SK-N-SH (cell line): ENCODE data around the gene RGS6. TPM values are rescaled to one million over a fixed set of nuclear protein-coding genes. Genes with fewer than 3 reads are reported as not detected.

Experiments used
- CTCF ChIA-PET: fragments of 300-600, 350-600 bp; formaldehyde crosslinking; extraction: SDS; loops from one replicate; lab custom pipeline; 2021; lab: Yijun Ruan, JAX
- POLR2A ChIA-PET: fragments of 350-600 bp; sonication (Branson Sonifier 250); formaldehyde crosslinking; extraction: SDS; loops from one replicate; lab custom pipeline; 2020; ENCODE audit warnings: antibody characterized with exemption, inconsistent platforms; lab: Yijun Ruan, JAX
- DNase-seq: peaks from one replicate; pipeline ENCODE4 v3.0.0; 2012
- H2AFZ ChIP-seq: fragments of 200-600 bp; sonication (generic); 2 replicates; pipeline ENCODE4 v1.8.1; 2016; ENCODE audit warnings: antibody characterized with exemption, mild to moderate bottlenecking, low read depth
- H3F3A ChIP-seq: fragments of 200-600 bp; sonication (generic); replicated peaks from 2 replicates; pipeline ENCODE3; 2016; ENCODE audit warnings: antibody characterized with exemption, mild to moderate bottlenecking; ENCODE audit not compliant: insufficient read depth
- H3K27ac ChIP-seq, 2 experiments: fragments of 200-500 bp in 1 of 2; fragments of 200-600 bp in 1 of 2; sonication (Bioruptor generic) in 1 of 2; sonication (generic), shearing (Covaris generic) in 1 of 2; 2 replicates each; pipeline versions ENCODE4 v1.5.1 to v1.6.1; 2014 to 2016; ENCODE audit warnings: low read depth in 2 of 2, inconsistent platforms in 1 of 2, low read length in 1 of 2, mild to moderate bottlenecking in 1 of 2, mixed read lengths in 1 of 2
- H3K27me3 ChIP-seq: fragments of 200-600 bp; sonication (generic), shearing (Covaris generic); 2 replicates; pipeline ENCODE4 v1.6.1; 2016; ENCODE audit warnings: mixed run types; ENCODE audit not compliant: insufficient read depth
- H3K36me3 ChIP-seq, 2 experiments: fragments of 200-500 bp in 1 of 2; fragments of 200-600 bp in 1 of 2; sonication (Bioruptor generic) in 1 of 2; sonication (generic) in 1 of 2; replicated peaks in 1 of 2; 2 replicates each; pipeline versions ENCODE3 to v1.5.1; 2014 to 2016; ENCODE audit warnings: low read length in 1 of 2, mild to moderate bottlenecking in 1 of 2; ENCODE audit not compliant: insufficient read depth in 2 of 2, control insufficient read depth in 1 of 2
- H3K4me1 ChIP-seq, 2 experiments: fragments of 200-500 bp in 1 of 2; fragments of 200-600 bp in 1 of 2; sonication (Bioruptor generic) in 1 of 2; sonication (generic), shearing (Covaris generic) in 1 of 2; 2 replicates each; pipeline versions ENCODE4 v1.5.1 to v1.6.1; 2014 to 2016; ENCODE audit warnings: low read depth in 1 of 2, low read length in 1 of 2, mixed run types in 1 of 2; ENCODE audit not compliant: insufficient read depth in 2 of 2, control insufficient read depth in 1 of 2
- H3K4me2 ChIP-seq: fragments of 200-600 bp; sonication (generic), shearing (Covaris generic); 2 replicates; pipeline ENCODE4 v1.6.1; 2017; ENCODE audit warnings: mixed run types
- H3K4me3 ChIP-seq, 2 experiments: fragments of 200-500 bp in 1 of 2; fragments of 200-600 bp in 1 of 2; sonication (Bioruptor generic) in 1 of 2; sonication (generic), shearing (Covaris generic) in 1 of 2; 2 replicates each; pipeline versions ENCODE4 v1.5.1 to v1.8.1; 2014 to 2016; ENCODE audit warnings: low read depth in 2 of 2, inconsistent platforms in 1 of 2, low read length in 1 of 2, mild to moderate bottlenecking in 1 of 2, mixed read lengths in 1 of 2, moderate library complexity in 1 of 2
- H3K79me2 ChIP-seq: fragments of 200-600 bp; sonication (generic); 2 replicates; pipeline ENCODE4 v1.8.1; 2017; ENCODE audit warnings: mild to moderate bottlenecking; ENCODE audit not compliant: insufficient read depth
- H3K9ac ChIP-seq: fragments of 200-600 bp; sonication (generic); 2 replicates; pipeline ENCODE4 v1.6.1; 2017; ENCODE audit warnings: mixed run types
- H3K9me2 ChIP-seq: fragments of 200-600 bp; sonication (generic); 2 replicates; pipeline ENCODE4 v1.6.1; 2017; ENCODE audit warnings: mixed run types
- H3K9me3 ChIP-seq: fragments of 200-600 bp; sonication (generic); 2 replicates; pipeline ENCODE4 v1.6.1; 2017; ENCODE audit warnings: mixed run types, mild to moderate bottlenecking, moderate library complexity
- H4K20me1 ChIP-seq: fragments of 200-600 bp; sonication (generic); 2 replicates; pipeline ENCODE4 v1.6.1; 2017; ENCODE audit warnings: mild to moderate bottlenecking, mixed run types; ENCODE audit not compliant: insufficient read depth
- TEAD4 ChIP-seq: IDR thresholded peaks from 2 replicates; pipeline ENCODE4 v1.4.0; 2012; ENCODE audit warnings: mild to moderate bottlenecking, borderline replicate concordance; ENCODE audit not compliant: insufficient read depth
- WGBS: methylation state at CpG from one replicate; pipeline ENCODE4 v1.1.6; 2017; ENCODE audit warnings: low lambda C conversion rate; 5-methylcytosine and 5-hydroxymethylcytosine counted together
- polyA plus RNA-seq, 3 experiments: library from polyadenylated mRNA; depleted of rRNA; stranded (reverse); fragments of >200 nt; gene quantifications; 2 replicates each; pipeline ENCODE4 v1.2.3, GENCODE V29; 2012
- small RNA-seq, 7 experiments: library from RNA; depleted of rRNA; stranded (forward); fragments of <200 nt; gene quantifications; one replicate each; pipeline ENCODE3, GENCODE V24; 2012

Gene RGS6
- polyA plus RNA-seq, 1 of the 3 experiments (the other 2 are of a cell fraction) = not detected

DNA sequence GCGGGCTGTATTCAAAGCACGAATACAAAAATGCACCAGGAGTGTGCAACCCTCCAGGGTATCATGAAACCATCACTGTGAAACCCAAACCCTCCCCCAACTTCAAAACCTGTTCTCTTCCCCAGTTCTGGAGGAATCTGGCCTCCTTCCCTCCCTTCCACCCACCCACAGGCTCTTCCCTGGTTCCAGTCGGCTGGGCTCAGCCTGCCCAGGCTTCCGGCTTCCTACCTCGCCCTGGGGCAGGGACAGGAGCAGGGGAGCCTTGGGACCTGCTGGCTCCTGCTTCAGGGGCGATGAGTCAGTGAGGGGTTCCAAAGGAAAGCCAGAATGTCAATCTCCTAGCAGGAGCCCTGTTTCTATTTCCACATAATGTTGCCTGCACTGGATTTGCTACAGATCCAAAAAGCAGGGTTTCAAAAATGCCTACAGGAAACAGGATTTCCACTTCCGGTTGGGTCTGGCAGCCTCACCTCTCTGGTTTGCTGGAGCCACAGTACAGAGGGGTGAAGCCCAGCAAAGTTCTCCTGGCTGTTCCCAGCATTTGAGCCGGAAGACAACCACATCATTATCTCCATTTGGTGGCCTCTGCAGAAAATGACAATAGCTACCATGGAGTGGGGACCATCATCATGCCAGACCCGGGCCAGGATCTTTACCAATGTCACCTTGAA, 683.4 kb downstream of the RGS6 start:
- H3K9me2 ChIP-seq = no peaks in the 10 kb centered on the region
- POLR2A ChIA-PET = no interaction called here
- no peaks in the 10 kb centered on the region for H4K20me1 ChIP-seq
- no peak overlapping the region for H3K4me2 ChIP-seq
- peaks cover 9 to 22% of the 10 kb centered on the region in 2 experiments; a peak in 2 of 4 replicates for H3K4me1 ChIP-seq
- H3F3A ChIP-seq = no peaks in the 10 kb centered on the region
- no peak for TF ChIP-seq TEAD4
- TF ChIP-seq, all 33 proteins: peak for 0
- H3K79me2 ChIP-seq = no peaks in the 10 kb centered on the region
- H3K4me3 ChIP-seq = no peak overlapping the region
- H3K27me3 ChIP-seq = no peaks in the 10 kb centered on the region
- no peak for DNase-seq
- H3K9ac ChIP-seq = no peak overlapping the region
- H2AFZ ChIP-seq = no peak overlapping the region
- CTCF ChIA-PET = no interaction called here
- 73% methylated on average over 8 of the region's 9 CpGs for WGBS
- no peak overlapping the region for H3K27ac ChIP-seq
- no peaks in the 10 kb centered on the region for H3K36me3 ChIP-seq
- H3K9me3 ChIP-seq = no peaks in the 10 kb centered on the region

Small RNA genes lying within 50 kb of the gene (small RNA-seq; reads per million reads assigned to genes)
- gene MIR7843 (0 reads per million in 7 experiments), gene RF00019 (0 reads per million in 7 experiments)
